HG03520 (cell line): Measurements from ENCODE around the gene LRRFIP2.
"Not testable (repeated sequence)": the region's sequence is repeated elsewhere in the genome, so short reads cannot be mapped to it uniquely, and the experiment has no call there.

Source experiments
- ATAC-seq: cut with Tn5 transposase; IDR thresholded peaks from one replicate; pipeline ENCODE4 v1.9.1; 2021; ENCODE audit warnings: mild to moderate bottlenecking, moderate library complexity; ENCODE audit not compliant: unreplicated experiment

The LRRFIP2 gene

GRCh38 chr3:37189109-37189508 is 14.7 kb upstream of the LRRFIP2 start:
- peak; percentile 73 for ATAC-seq

- no peak for ATAC-seq
These were observed 9.6 kb upstream of the LRRFIP2 start for GRCh38 chr3:37183976-37184375.

GRCh38 chr3:37183375-37183831 is 9.0 kb upstream of the LRRFIP2 start:
- no peak for ATAC-seq

DNA sequence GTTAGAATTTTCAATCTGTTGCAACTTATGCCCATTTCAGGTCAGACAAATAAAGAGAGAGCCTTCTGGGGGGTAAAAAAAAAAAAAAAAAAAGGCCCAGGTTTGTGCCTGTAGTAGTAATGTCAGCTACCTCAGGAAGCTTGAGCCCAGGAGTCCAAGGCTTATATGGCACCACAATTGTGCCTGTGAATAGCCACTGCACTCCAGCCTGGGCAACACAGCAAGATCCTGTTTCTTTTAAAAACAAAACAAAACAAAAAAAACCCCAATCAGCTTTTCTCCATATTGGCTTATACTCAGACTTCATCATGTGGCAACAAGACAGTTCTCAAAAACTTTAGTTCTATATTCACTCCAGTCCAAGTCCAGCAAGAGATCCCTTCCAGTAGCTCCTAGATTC is 8.4 kb upstream of the LRRFIP2 start:
- ATAC-seq = no peak

DNA sequence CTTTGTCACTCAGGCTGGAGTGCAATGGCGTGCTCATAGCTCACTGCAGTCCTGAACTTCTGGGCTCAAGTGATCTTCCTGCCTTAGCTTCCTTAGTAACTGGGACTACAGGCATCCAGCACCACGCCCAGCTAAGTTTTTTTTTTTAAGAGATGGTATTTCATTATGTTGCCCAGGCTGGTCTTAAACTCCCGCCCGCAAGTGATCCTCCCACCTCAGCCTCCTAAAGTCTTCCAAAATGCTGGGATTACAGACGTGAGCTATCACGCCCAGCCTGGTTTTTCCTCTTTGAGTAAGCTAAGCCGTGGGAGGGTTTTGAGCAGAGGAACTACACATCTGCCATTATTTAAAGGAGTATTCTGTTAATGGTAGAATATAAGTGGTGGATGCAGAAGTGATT is 7.4 kb upstream of the LRRFIP2 start:
- no peak for ATAC-seq

DNA sequence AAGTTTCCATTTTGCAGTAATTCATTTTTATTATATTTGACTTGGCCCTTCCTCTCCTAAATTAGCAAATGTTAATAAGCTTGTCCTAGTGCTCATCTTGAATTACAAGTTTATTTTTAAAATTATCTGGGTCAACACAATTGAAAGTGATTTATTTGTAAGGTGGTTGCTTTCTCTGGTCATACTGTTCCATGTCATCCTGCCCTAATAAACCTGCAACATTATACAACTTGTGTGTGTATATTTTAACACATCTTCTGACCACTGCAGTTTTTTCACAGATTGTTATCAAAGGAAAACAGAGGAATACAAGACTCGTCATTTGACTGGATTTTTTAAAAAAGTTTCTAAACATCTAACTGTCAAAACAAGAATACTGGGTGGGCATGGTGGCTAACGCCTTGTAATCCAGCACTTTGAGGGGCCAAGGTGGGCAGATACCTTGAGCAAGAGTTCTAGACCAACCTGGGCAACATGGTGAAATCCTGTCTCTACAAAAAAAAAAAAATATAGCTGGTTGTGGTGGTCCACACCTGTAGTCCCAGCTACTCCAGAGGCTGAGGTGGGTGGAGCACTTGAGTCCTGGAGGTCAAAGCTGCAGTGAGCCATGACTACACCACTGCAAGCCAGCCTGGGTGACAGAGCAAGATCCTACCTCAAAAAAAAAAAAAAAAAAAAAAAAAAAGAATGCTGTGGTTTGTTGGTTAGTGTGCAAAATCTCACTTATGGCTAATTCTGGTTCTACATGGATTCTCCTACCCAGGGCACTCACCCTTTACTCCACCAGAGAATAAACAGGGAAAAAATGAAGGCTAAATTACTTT is 5.0 kb upstream of the LRRFIP2 start:
- ATAC-seq = no peak

- no peak for ATAC-seq
These were observed 576 bp downstream of the LRRFIP2 start for GRCh38 chr3:37173806-37174205.

DNA sequence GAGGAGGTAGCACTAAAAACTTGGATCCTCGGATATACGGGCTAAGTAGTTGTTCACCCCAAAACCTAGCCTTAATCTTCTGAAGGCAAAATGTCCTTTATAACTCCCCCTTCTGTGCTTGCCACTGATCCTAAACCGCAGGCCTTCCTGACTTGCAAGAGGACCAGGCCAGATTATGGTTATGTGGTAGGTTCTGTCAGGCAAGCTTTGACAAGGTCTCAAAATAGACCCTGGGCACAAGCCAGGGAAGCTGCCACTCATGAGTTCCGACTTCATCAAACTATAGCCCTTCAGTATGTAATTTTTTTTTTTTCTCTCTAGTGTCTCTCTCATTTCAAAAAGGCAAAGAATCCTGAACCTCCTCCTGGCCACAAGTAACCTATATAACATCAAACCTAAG is 3.2 kb downstream of the LRRFIP2 start:
- ATAC-seq = no peak

DNA sequence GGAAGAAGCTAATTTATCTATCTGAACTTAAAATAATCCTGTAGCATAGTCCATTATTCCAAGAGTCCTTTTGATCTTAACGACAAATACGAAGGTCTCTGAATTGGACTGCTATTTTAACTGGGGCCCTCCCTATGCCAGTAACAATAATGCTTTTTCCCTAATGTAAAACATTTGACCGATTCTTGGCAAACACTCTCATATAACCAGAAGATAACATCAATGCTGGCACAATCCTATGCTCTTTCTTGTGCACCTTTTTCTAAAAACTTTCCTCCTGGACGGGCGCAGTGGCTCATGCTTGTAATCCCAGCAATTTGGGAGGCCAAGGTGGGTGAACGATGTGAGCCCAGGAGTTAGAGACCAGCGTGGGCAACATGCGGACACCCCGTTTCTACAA is 3.9 kb downstream of the LRRFIP2 start:
- no peak for ATAC-seq

- ATAC-seq = no peak
These were observed 4.3 kb downstream of the LRRFIP2 start for GRCh38 chr3:37170060-37170459.

- ATAC-seq = no peak
These were observed 5.5 kb downstream of the LRRFIP2 start for GRCh38 chr3:37168896-37169295.

GRCh38 chr3:37163262-37164015 is 10.9 kb downstream of the LRRFIP2 start:
- ATAC-seq = peak; percentile 17

DNA sequence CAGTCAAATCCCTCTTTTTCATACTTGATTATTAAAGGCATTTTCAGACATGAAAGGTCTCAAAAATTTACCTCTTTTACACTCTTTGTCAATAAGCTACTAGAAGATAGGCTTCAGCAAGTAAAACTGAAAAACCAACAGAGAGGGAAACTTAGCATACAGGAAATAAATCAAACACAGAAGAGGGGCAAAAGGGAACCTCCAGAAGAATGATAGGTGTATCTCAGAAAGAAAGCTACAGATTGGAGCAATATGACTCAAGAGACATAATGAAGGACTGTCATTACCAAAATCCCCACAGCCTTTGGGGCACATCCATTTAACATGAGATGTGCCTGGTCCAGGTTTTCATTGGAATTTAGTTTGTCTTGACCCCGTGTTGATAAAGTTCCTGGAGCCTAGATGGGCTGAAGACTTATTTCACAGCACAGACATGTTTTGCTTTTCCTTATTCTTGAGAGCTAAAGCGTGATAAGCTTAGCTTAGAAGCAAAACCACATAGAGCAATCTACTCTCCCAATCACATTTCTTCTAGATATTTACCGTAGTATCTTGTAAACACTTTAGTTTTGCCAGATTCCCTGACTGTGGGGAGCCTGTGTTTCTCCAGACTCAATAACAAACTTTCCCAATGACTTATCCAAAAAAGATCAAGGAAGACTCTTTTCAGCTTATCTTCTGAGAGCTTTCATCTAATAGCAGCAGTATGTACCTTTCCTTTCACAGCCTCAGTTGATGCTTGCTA is 11.7 kb downstream of the LRRFIP2 start:
- peak; percentile 84 for ATAC-seq

GRCh38 chr3:37161351-37161750 is 13.0 kb downstream of the LRRFIP2 start:
- ATAC-seq = no peak

DNA sequence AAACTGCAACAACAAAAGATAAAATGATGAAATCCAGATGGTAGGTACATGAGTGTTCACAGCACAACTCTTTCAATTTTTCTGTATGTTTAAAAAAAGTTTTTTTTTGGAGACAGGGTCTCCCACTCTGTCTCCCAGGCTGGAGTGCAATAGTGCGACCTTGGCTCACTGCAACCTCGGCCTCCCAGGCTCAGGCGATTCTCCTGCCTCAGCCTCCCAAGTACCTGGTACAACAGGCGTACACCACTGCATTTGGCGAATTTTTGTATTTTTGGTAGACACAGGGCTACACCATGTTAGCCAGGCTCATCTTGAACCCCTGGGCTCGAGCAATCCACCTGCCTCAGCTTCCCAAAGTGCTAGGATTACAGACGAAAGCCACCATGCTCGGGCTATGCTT is 18.6 kb downstream of the LRRFIP2 start:
- no peak for ATAC-seq

- ATAC-seq = no peak
These were observed 19.6 kb downstream of the LRRFIP2 start for GRCh38 chr3:37154668-37155314.

- ATAC-seq = no peak
These were observed 23.8 kb downstream of the LRRFIP2 start for GRCh38 chr3:37150621-37151020.

- ATAC-seq = no peak
These were observed 25.1 kb downstream of the LRRFIP2 start for GRCh38 chr3:37149257-37149656.

- no peak for ATAC-seq
These were observed 26.2 kb downstream of the LRRFIP2 start for GRCh38 chr3:37148208-37148607.

- no peak for ATAC-seq
These were observed 26.7 kb downstream of the LRRFIP2 start for GRCh38 chr3:37147666-37148065.

GRCh38 chr3:37146927-37147326 is 27.5 kb downstream of the LRRFIP2 start:
- not testable (repeated sequence) for ATAC-seq
